NCI-H2171 treated with DMSO at 0.1 percent for 48 hours (cell line): Measurements from ENCODE around the gene CNTF.

Experiments used
- DNase-seq: peaks from one replicate; lab custom pipeline; 2025; lab: John Stamatoyannopoulos, UW

CNTF gene

GRCh38 chr11:58606930-58607714, 15.3 kb upstream of the CNTF start:
- no peak for DNase-seq

GRCh38 chr11:58608331-58608730, 14.1 kb upstream of the CNTF start:
- no peak for DNase-seq

DNA sequence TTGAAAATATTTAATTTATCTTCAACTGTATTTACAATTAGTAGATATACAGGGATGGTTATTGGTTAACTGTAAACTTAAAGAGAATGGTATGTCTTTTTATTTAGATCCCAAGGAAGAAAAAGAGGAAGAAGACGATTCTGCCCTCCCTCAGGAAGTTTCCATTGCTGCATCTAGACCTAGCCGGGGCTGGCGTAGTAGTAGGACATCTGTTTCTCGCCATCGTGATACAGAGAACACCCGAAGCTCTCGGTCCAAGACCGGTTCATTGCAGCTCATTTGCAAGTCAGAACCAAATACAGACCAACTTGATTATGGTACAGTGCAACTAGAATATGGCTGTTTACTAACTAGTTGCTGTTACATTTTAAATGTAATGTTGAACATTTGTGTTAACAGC, 12.7 kb upstream of the CNTF start:
- DNase-seq: no peak

DNA sequence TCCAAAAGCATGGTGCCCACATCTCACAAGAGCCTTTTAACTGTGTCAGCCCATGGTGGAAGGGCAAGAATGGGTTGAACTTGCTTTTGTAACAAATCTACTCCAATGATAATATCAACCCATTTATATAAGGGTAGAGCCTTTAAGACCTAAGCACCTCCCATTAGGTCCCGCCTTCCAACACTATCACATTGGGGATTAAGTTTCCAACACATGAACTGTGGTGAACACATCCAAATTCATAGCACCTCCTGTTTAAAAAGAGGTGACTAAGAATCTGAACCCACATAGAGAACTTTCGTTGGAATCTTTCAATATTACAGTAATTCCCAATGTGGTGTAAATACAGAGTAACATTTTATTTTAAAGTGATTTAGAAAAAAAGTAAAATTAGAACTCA, 9.2 kb upstream of the CNTF start:
- no peak for DNase-seq

GRCh38 chr11:58615559-58615958, 6.9 kb upstream of the CNTF start:
- no peak for DNase-seq

DNA sequence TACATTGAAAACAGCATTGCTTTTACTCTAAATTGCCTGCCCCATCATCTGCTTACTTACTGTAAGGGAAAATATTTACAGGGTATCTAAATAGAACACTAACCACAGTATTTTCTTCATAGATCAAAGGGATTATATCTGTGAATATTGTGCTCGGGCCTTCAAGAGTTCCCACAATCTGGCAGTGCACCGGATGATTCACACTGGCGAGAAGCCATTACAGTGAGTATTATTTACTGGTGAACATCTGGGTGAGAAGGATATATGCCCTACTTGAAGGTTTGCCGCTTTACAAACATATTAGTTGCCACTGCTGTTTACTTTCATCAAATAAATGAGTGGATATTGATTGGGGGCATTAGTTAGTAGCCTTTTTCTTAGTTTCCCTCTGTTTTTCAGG, 5.9 kb upstream of the CNTF start:
- DNase-seq: no peak

GRCh38 chr11:58617976-58618557, 4.4 kb upstream of the CNTF start:
- no peak for DNase-seq

DNA sequence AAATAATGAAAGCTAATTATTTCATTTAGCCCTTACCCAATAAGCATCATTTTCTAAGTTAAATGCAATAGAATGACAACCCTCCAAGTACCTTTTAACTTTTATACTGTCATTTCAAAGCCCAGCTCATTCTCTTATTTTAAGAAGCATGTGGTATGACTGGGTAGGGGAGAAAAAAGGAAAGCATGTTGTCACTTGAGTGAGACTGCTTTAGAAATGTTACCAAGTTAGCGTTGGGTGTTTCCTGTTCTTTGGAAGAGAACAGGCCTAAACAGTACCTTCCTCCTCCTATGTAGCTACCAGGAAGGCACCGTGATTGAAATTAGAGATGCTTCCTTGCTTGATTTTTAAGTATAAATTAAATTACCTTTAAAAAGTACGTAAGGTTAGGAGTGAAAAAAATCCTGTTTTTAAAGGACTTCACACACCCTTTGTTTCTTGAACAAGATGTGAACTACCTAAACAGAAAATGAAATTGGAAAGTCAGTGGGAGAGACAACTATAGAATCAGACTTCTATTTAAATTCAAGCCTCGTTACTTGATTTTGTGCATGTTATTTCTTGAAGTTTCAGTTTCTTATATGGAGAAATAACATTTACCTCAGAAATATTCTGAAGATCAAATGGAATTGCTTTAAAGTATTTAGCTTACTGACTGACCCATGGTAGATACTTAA, 741 bp upstream of the CNTF start:
- DNase-seq: no peak

DNA sequence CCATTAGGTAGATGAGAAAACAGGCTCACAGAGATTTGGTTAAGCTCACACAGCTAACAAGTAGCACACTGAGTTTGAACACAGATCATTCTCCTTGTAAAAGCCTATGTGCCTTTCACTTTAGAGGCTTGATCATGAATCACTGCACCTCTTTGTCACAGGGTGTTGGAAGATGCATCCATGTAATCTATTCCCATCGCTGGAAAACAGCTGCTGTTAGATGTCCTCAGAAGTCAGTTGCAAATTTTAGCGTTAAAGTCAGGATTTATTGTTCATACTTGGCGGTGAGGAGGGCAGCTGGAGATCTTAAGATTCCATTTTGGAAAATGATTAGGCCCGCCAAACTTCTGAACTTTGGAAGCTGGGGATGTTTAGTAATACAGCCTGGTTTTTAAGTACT, 2.6 kb downstream of the CNTF start:
- DNase-seq: no peak

- DNase-seq: no peak
Measured at GRCh38 chr11:58625826-58626460, 3.5 kb downstream of the CNTF start.

GRCh38 chr11:58626934-58627483, 4.5 kb downstream of the CNTF start:
- no peak for DNase-seq

GRCh38 chr11:58628446-58628845, 6.0 kb downstream of the CNTF start:
- DNase-seq: no peak

DNA sequence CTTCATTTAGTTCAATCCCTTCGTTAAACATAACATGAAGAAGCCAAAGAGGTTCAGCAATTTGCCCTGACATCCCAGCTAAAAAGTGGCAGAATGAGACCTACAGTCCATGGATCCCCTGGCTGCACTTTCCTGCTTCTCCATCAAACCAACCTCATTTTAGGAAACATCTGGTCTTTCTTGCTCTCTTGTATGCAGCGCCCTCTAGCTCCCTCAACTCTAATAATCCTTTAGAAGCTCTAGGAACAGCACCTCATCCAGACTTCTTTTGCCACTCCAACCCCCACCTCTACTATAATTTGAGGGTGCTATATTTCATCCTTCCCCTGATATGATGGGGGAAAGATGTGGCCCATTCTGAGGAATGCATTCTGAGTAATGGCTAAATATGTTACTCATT, 7.4 kb downstream of the CNTF start:
- DNase-seq: peak; percentile 29

DNA sequence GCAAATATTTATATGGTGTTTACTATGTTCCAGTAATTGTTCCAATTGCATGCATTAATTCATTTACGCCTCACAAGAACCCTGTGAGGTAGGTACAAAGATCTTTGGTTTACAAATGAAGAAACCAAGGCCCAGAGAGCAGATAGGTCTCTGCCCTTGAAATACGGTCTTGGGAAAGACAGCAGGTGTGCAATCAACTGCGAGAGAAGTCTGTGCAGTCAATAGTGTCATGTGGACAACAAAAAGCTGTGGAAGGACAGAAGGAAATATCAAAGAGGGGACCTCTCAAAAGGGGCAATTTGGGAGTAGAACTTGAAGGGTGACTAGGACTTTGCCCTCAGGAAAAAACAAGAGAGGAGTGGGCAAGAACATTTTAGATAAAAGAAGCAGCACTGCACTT, 8.9 kb downstream of the CNTF start:
- no peak for DNase-seq

GRCh38 chr11:58632510-58632909, 10.0 kb downstream of the CNTF start:
- DNase-seq: no peak

GRCh38 chr11:58636587-58636986, 14.1 kb downstream of the CNTF start:
- no peak for DNase-seq

- DNase-seq: no peak
Measured at GRCh38 chr11:58637371-58637770, 14.9 kb downstream of the CNTF start.

- no peak for DNase-seq
Measured at GRCh38 chr11:58639103-58639502, 16.6 kb downstream of the CNTF start.

- no peak for DNase-seq
Measured at GRCh38 chr11:58639669-58640068, 17.2 kb downstream of the CNTF start.

- DNase-seq: no peak
Measured at GRCh38 chr11:58640386-58641023, 18.0 kb downstream of the CNTF start.

DNA sequence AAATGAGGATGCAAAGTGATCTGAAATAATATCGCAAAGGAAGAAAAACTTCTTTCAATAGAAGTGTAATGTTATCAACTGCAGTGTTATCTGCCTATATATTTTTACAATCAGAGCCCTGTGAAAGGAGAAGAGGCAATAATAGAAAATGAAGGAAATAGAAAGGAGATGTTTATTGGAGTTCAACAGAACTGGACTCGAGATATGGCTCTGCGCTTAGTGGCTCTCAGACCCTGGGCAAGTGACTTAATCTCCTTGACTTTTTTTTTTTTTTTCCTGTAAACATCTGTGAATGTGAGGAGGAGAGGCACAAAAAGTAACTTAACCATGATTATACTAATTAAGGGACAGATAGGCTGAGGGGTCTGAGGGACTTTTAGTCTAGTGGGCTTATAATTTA, 18.9 kb downstream of the CNTF start:
- no peak for DNase-seq
